Fibroblast of pulmonary artery (primary cell): ENCODE data around the gene CBLB.

Experiments
- DNase-seq: peaks from one replicate; pipeline ENCODE4 v3.0.0-alpha.2; 2010; ENCODE audit warnings: low read depth
- H3K4me3 ChIP-seq: replicated peaks from 2 replicates; pipeline ENCODE4 v1.5.1; 2011; ENCODE audit warnings: low read depth, mild to moderate bottlenecking, control low read depth, low read length, moderate library complexity
- TF ChIP-seq, protein P1 (sequence below): IDR thresholded peaks from 2 replicates; pipeline ENCODE4 v1.5.1; 2011; ENCODE audit warnings: mild to moderate bottlenecking, control low read depth, low read length, inconsistent platforms; ENCODE audit errors: missing control alignments

CBLB gene

DNA sequence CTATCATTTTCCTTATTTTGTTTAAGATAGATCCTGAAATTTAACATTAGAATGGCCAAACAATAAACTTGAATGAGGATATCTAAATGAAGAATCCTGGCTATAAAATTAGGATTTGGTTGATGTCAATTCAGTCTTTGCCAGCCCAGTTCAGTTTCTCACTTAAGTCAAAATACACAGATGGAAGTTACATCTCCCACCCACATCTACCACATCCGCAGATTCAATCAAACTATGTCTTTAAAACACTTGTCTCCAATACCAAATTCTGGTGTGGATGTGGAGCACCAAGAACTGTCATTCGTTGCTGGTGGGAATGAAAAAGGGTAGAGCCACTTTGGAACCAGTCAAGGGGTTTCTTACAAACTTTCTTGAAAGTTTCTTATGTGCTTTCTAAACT, 18.2 kb downstream of the CBLB start:
- DNase-seq = no peak
- TF ChIP-seq, protein P1, sequence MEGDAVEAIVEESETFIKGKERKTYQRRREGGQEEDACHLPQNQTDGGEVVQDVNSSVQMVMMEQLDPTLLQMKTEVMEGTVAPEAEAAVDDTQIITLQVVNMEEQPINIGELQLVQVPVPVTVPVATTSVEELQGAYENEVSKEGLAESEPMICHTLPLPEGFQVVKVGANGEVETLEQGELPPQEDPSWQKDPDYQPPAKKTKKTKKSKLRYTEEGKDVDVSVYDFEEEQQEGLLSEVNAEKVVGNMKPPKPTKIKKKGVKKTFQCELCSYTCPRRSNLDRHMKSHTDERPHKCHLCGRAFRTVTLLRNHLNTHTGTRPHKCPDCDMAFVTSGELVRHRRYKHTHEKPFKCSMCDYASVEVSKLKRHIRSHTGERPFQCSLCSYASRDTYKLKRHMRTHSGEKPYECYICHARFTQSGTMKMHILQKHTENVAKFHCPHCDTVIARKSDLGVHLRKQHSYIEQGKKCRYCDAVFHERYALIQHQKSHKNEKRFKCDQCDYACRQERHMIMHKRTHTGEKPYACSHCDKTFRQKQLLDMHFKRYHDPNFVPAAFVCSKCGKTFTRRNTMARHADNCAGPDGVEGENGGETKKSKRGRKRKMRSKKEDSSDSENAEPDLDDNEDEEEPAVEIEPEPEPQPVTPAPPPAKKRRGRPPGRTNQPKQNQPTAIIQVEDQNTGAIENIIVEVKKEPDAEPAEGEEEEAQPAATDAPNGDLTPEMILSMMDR = no peak

DNA sequence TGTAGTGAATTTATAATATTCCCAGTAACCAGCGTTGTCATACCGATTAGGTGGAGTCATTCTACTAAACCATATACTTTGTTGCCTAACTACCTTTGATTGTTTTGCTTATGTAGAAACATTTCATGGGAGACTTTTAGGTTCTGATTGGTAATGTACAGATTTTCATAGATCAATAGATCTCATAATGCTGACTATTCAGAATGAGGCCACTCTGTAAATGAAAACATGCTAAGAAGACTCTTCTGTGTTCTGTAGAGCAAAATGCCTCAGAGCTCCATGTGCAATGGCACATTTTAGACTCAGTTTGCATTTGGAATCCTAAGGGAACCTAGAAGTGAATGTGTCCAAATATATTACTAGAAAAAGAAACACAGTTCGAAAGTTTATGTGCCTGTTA, 20.0 kb downstream of the CBLB start:
- TF ChIP-seq, protein P1 = no peak
- H3K4me3 ChIP-seq = no peak overlapping the region
- DNase-seq = no peak

More for the DNA sequence above, 18.2 kb downstream of the CBLB start:
- H3K4me3 ChIP-seq = no peak overlapping the region

DNA sequence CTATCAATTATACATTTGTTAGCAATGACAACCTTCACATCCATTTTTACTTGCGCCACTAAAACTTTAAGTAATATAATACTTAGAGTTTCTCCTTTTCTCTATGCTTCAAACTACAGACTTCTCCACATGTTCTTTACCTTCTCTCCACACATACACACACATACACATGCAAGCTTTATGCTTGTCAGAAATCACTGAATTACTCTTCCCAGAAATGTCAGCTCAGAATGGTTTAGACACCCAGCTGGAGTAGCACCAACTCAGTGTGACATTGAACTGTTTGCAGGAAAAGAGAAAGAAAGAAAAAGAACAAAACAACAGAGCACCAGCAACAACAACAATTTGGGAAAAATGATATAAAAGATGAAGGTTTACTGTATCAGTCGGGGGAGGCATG, 20.9 kb downstream of the CBLB start:
- no peak for DNase-seq
- TF ChIP-seq, protein P1 = no peak

DNA sequence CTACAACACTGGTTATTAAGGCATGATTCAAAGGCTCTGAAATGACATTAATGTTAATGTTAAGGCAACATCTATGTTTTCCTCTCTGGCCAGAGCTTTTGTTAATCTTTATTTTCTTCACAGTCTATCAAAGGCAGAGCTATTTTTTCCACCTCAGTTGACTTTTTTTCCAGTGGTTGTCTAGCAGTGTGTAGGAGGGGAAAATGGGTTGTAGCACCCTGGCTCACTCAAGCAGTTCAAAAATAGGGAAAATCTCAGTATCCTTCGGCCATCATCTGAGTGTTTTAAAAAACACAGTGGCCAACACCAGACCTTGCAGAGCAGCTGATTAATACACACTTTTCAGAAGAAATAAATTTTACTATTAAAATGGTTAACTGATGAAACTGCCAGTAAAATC, 21.4 kb downstream of the CBLB start:
- H3K4me3 ChIP-seq = no peak overlapping the region
- TF ChIP-seq, protein P1 = no peak
- no peak for DNase-seq

More for the DNA sequence above, 20.9 kb downstream of the CBLB start:
- H3K4me3 ChIP-seq = no peak overlapping the region

DNA sequence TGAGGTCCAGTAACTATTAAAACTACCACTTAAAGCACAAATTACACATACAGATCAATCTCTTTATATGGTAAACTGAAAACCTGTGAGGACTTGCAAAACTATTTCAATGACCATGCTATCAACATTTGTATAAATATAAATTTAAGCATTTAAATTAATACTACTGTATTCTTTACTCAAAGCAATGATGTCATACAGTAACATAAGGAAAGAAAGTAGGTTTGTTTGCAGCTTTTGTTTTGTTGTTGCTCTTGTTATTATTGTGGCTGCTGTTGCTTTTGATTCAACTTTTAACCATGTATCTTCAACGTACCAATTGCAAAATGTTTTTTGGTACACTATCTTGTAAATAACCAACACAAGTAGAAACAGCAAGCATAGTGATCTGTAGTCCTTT, 22.0 kb downstream of the CBLB start:
- TF ChIP-seq, protein P1 = no peak
- no peak for DNase-seq
- H3K4me3 ChIP-seq = no peak overlapping the region

DNA sequence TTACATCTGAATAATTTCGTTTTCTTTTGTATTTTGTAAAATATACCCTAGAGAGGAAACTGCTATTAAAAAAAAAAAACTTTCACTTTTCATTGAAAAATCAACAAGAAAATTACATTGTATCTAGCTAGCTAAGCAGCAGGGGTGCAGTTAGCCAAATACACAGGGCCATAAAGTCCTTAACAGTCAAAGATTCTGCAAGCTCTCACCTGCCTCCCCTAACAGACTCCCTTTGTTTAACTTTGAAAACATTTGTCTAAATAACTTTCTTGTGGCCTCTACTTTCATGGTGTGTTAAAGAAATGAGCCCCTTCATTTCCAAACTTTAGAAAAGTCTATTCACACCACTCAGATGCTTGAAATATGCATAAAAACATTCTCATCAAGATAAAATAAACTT, 23.3 kb downstream of the CBLB start:
- DNase-seq = no peak
- no peak overlapping the region for H3K4me3 ChIP-seq
- TF ChIP-seq, protein P1 = no peak

DNA sequence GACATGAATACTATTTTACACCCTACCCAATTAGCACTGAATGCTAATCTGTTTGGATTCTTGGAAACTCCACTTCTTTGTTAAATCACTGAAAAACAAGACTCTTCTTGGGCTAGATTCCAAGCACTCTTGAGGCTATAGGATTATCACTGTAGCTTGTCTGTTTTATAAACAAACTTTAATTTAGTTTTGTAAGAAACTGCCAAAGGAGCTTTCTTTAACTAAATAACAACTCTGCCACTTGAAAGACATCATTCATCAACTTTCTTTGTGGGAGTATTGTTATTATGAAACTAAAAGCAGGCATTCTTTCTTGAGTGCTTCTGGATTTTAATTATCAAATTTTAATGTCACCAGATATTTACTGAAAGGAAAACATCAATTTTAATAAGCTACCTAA, 24.1 kb downstream of the CBLB start:
- TF ChIP-seq, protein P1 = no peak
- no peak for DNase-seq
- H3K4me3 ChIP-seq = no peak overlapping the region
